H4 (cell line): Measurements from ENCODE around the gene IKBKE. TPM values are rescaled to one million over a fixed set of nuclear protein-coding genes. Genes with fewer than 3 reads are reported as not detected.

ENCODE experiments used
- DNase-seq: peaks from one replicate; pipeline ENCODE4 v3.0.0-alpha.2; 2015; ENCODE audit warnings: low spot score
- total RNA-seq: library from RNA; depleted of rRNA; stranded (reverse); fragments of >200 nt; shearing (Covaris generic); gene quantifications from 2 replicates; pipeline ENCODE4 v1.2.3, GENCODE V29; 2014; rRNA removed

The IKBKE gene
- 5.9 and 12.1 TPM in 2 replicates for total RNA-seq

DNA sequence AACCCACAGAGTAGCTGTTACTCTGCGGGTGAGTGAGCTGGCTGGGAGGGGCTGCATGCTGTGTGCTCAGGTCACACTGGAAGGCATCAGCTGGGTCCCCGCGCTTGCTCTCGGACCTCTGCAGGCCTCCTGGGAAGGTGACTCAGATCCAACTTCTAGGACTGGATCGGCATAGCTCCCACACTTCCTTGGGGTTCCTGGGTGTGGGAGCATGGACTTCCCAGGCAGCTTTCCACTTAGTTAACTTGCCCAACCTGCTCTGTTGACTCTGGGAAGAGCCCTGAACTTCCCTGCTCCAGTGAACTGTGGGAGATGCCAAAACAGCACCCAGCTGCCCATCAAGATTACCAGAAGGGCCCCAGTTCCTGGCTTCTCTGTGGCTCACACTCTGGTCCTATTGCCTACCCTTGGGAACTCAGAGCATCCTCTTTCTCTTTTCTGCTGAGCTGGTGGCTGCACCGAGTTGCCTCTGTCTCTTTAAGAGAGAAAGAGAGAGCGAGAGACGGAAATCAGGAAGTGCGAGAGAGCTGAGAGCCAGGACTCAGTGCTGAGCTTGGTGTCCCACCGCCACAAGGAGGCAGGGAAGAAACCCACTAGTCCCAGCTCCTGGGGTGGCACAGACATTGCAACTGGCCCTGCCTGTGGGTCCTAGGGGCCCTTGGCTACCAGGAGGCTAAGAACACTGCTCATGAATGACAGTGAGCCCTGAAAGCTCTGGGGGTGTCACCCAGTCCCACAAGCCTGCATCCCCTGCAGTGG lies at the start of gene IKBKE:
TSS of gene IKBKE (plus strand) at position 544 of the 759 bp plus-strand sequence. CDS start 2,752 bp downstream, outside the sequence.
- DNase-seq, result peak; percentile 74

DNA sequence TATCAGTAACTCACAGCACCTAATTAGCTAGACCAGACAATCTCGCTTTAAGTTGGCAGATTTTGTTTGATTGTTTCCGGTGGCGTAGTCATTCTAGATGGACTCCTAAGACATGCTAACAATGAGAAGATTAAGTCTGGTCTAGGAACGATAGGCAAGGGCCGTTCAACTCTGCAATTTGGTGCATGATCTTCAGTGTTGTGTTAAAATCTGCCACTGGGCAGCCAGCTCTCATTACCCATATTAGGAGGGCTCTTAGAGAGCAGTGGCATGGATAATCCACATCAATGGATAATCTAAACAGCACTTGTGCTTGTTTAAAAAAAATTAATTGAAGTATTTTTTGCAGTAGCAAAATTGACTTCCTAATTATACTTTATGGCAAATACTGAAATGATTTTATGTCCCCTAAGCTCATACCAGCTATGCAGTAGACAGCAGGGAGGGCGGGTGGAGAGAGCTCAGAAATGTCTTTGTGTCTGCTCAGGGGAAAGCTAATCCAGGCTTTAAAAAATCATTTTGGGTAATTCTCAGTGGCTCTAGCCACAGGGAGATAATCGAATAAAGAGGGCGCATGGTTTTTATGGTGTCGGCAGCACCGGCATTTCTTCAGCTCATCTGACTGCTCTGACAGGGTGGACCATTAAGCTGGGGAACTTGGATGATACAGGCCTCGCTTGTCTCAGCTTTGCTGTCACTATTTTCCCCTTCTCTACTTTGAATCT lies 48.5 kb upstream of the IKBKE start:
- DNase-seq, result no peak

DNA sequence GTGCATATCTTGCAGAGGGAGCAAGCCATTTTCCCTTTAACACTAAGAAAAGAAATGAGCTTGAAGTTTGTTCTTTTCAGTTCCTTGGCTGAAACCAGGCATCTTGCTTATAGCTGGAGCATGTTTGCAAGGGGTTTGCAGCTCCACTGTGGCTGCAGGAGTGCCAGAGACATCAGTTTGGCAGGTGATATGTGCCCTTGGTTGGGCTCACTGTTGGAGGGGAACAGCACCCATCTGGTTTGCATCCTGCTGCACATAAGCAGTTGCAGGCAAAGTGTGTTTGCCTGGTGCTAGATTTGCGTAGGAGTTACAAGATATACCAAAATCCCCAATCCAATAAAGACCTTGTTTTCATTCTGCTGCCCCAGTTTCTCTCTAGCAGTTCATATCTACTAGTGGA lies 47.8 kb upstream of the IKBKE start:
- no peak for DNase-seq

DNA sequence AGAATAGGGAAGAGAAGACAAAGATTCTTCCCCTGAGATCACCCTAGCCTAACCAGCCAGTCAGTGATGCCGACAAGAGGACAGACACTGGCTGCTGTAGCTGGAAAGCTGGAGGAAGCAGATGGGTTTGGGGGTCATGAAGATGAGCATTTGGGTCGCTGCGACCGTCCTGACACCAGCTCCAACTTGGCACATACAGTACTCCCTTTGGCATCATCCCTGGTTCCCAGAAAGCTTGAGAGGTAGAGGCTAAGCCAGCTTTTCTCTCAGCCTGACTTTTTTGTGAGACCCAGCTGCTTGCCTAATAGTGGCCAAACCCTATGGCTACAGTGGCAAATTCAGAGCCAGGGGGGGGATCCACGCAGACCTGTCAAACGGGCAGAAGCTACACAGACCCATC lies 43.0 kb upstream of the IKBKE start:
- DNase-seq, result no peak

DNA sequence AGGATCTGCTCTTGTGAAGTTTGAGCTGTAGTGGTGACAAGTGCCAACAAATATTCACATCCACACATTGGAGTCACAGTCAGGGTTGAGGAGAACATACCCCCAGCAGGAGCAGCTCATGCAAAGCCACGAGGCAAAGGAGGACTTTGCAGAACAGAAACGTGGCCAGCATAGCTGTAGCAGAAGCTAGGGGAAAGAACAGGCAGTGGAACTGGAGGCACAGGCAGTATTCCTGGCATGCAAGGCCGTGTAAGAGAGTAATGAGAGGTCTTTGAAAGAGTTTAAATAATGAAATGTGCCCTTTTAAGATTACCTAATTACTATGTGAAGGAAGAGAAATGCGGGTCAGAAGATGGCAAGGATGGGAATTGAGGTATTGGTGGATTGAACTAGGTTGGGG lies 40.9 kb upstream of the IKBKE start:
- DNase-seq, result no peak

DNA sequence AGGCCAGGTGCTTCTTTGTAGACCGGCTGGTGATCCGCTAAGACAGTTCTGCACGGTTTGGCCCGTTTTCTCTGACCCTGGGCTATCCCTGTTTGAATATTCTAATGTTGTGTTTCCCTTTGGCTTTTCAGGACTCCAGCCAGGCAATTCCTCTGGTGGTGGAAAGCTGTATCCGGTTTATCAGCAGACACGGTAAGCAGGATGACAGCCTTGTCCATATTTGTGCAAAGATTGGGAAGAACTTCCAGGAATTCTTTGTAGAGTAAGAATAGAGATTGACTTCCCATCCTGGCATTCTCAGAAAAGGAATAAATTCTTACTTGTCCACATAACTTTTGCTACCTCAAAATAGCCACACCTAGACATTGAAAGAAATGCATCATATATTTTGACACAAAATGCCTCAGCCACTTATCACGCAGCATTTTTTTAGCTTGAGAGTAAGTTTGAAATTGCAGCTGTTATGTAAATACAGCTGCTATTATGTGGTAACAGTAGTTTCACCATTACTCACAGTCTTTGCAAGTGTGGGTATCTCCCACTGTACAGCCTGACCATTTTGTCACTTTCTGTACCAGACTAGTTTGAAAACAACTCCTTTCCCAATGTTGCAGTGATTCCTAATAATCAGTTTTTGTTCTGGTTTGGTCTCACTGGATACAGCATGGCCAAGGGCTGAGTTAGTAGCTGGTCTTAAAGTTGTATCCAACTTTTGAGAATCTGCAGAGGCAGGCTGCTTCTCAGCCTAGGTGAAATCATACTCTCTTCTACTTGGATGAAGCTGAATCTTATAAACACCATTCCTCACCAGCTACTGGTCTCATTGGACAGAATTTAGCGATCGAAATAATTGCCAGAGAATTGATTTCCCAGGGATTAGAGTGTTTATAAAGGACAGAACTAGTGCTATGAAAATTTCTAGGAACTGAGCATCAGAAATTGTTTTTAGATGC lies 40.0 kb upstream of the IKBKE start:
- peak; percentile 38 for DNase-seq

DNA sequence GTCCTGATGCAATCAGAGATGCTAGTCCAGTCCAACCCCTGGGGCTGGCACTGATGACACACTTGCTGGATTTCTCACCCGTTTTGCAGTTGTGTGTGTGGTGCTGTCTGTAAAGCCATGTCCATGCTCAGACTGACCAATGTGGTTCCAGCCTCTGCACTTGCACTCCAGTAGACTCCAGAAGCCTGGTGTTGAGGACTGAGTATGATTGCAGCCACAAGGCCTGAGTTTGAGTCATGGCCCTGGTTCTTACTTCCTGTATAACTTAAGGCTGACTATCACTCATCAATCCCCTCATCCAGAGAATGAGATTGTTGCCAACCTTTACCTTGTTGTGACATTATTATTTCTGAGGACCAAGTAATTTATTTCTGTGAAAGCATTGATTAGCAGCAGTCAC lies 34.8 kb upstream of the IKBKE start:
- DNase-seq, result no peak

DNA sequence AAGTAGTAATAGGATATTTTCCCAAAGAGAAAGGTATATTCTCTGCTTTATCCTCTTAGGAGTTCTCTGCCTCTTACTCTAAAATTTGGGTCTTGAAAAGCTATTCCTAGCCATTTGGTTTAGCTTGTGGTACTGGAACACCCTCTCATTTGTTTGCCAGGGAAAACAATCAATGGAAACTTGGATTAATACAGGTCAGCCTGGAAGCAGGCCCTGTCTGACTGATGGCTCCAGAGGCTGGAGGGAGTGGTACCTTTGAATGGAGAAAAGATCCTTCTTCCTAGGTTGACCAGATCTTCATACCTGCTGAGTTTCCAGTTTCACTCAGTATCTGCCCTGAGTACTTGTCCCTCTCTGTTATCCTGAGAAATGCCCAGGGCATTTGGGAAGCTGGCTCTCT lies 31.7 kb upstream of the IKBKE start:
- DNase-seq, result no peak

DNA sequence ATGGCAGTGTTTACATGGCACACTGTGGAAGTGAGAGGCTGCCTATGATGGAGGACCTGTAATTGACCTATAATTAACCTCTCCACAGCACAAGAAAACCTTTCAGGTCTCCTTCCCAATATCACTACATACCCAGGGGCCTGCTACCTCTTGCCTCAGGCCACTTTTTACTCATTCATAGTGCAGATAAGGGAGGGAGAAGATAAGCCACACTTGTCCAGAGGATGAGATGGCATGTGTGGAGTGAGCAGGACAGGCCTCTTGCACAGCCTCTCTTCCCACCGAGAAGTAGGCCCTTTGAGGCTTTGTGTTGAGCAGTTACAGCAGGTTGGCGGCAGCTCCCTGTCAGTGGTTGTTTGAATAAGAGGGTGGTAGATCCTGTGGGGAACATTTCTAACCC lies 31.1 kb upstream of the IKBKE start:
- DNase-seq, result no peak

DNA sequence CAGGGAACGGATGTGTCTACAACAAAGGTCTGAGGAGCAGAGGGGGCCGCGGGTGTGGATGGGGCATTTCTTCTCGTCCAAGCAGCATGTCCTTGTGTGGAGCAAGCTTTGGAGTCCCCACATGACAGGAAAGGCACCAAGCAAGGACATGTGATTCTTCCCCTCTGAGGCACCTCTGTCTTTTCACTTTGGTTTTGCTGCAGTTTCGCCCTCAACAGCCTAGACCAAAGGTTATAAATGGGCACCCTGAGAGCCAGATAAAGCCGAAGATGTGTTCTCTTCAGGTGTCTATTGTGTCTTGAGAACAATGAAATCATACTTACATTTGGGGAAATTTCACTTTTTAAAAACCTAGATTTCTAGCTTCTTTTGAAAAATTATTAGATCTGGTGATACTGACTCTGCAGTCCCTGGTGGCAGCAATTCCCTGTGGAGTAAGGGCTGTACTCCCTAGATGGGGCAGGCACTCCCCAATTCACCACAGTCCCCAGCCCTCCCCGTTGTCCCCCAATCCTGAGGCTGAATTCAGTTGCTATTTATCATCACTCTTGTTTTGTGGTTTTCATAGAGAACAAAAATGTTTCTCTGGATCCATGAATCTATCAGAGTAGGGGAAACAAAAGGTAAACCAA lies 28.8 kb upstream of the IKBKE start:
- no peak for DNase-seq

DNA sequence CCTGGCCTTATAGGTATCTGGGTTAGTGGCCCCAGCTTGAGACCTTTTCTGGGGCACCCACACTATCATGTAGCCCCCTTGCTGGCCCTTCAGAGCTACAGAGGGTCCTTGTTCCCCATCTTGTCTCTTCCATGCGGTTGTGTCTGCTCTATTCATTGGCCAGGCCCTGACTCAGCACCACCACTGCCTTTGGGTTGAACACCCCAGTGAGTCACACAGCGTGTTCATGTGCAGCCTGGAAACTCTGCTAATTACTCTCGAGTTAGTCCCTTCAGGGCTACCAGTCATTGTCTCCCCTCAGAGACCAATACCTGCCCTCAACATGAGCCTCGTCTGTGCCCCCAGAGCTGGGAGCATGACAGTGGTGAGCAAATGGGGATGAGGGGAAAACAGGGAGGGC lies 28.2 kb upstream of the IKBKE start:
- DNase-seq, result no peak

DNA sequence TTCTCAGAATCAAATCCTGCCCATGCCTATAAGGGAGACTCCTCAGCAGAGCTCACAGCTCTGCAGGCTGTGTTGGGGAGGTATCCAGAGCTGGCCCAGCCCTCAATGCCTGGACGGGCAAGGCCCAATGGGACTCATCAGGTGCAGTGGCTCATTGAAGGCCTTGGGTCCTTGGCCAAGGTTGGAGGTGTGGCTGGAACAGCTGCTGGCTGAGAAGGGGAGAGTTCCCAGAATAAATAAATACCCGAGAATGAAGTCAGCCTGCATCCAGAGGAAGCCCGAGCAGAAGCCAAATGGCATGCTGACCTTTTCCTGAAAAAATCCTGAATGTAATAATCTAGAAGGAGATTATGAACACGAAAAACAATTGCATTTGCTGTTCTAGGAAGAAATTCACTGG lies 25.2 kb upstream of the IKBKE start:
- no peak for DNase-seq

DNA sequence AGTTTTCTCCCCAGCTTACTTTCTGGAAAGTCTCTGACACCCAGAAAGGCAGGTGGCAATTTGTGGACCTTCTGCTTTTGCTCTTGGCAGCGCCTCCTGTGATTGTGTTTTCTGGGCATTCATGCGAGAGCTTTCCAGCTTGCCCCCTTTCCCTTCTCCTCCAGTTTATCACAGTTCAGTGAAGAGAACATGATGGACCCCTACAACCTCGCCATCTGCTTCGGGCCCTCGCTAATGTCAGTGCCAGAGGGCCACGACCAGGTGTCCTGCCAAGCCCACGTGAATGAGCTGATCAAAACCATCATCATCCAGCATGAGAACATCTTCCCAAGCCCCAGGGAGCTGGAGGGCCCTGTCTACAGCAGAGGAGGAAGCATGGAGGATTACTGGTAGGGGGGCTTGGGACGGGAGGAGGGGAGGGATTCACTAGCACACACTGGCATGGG lies 24.3 kb upstream of the IKBKE start:
- DNase-seq, result no peak

DNA sequence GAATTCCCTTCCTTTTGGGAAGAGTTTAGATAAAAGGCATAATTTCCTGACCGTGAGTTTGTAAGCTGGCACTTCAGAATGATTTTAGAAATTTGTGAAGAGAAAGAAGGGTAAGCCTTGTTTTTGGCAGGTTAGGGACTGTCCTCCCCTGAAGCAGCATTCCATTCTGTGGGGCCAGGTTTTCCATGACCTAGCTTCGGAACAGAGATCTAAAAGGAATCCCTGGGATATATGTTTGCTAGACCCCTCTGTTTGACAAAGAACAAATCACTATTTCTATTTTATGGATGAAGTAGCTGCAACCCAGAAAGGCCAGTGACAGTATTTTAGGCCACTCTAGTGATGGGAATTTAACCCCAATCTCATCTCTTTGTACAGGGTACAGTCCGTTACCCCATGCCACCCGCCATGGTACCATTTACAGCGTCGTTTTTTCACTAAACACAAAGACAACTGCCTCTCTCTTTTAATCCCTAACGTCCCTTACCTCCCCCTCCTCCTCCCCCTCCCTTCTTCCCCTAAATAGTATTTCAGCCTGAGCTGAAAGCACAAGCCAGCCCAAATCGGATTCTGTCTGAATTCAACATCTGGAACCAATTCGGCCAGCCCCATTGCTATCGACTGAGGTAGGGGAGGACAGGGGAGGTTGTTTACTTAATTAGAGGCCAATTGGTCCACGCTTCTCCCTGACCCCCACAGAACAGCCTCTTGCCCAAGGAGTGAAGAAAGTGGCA lies 23.4 kb upstream of the IKBKE start:
- no peak for DNase-seq

DNA sequence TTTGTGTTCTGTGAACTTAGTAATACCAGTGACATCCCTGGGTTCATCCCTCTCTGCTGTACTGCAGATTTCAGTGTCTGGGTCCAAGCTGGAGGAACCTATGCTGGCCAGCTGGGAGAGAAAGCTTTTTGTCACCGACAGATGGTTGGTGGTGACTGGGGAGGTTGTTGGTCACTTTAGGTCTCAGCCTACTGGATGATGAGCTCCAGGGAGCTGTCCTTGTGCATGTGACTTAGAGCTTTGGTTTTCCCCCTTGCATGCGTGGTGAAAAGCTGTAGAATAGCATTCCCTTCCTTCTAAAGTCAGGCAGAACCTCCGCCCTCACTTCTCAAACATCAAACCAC lies 22.9 kb upstream of the IKBKE start:
- no peak for DNase-seq

DNA sequence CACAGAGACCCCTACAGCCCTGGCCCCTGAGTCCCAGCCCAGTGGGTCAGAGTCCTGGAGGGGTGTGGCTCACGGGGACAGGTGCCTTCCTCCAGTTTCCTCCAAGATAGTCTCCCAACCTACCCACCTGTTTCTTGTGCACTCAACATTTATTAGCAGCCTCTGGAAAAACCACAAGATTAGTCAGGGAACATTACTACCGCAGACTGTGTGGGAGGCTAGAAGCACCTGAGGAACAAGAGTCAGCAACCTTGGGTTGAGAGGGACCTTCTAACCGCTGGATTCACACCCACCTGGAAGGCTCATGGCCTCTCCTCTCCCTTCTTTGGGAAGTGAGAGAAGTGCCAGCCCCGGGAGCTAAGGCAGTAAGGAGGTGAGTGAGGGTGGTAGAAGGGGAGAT lies 22.5 kb upstream of the IKBKE start:
- DNase-seq, result no peak

DNA sequence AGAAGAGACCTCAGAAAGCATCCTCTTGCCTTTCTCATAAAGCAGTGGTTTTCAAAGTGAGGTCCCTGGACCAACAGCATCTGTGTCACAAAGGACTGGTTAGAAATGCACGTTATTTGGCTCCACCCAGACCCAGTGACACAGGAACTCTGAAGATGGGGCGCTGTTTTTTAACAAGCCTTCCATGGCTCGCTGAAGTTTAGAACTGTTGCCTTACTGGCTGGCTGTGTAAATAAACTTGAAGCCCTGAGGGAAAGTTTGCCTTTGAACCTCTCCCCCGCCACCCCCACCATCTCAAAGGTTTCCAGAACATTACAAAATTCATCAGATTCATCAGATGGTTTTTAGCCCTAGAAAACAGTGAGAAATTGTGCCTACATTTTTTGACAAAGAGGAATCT lies 21.8 kb upstream of the IKBKE start:
- no peak for DNase-seq

DNA sequence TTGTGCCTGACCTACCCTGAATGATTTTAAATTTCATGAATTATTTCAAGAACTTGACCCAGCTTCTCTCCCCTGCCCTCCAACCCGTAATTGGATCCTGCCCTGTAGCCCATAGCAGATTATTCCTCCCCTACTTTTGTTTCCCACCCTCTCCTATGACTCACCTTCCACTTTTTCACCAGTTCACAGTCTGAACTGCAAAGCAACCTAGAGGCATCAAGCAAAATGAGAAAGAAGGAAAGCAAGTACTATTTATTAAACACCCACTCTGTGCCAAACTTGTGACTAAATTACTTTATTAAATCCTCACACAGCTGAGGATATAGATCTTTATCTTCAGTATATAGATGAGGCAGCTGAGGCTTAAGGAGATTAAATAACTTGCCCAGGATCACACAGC lies 20.7 kb upstream of the IKBKE start:
- no peak for DNase-seq

DNA sequence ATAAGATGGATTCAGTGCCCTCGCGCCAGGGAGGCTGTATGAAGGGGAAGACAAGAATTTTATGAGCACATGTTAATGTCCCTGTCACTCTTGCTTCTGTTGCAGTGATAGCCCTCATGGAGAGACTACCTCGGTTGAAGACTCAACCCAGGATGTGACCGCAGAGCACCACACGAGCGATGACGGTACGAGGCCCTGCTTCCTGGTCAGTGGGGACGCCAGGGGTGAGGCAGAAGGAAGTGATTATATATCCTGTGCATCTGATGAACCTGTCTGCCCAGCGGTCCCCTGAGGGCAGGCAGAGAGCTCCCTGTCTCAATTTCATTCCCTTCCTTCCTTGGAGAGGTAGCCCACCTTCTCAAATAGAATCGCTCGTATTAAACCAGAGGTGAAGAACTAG lies 20.0 kb upstream of the IKBKE start:
- DNase-seq, result no peak

DNA sequence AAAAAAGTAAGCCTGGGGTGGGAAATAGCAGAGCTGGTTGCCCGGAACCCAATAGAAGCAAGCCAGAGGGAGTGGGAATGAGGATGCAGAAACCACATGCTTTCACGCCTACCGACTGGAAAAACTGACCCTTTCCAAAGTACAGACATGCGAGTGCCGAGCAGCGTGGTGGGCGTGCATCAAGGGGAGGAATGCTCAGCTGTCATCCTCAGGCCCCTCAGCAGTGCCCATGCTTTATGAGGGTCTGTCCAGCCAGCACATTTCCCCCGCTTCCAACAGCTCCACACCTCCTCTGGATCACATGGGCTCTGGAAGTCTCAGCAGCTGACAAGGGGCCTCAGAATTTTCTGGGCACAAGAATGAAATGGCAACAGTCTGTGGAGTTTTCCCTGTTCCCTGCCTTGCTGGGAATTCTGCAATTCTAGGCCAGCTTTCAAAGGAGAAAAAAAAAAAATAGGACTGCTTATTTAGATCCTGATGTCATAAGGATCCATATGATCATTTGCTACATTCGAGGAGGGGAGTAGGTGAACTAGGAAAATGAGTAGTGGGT lies 19.1 kb upstream of the IKBKE start:
- no peak for DNase-seq

DNA sequence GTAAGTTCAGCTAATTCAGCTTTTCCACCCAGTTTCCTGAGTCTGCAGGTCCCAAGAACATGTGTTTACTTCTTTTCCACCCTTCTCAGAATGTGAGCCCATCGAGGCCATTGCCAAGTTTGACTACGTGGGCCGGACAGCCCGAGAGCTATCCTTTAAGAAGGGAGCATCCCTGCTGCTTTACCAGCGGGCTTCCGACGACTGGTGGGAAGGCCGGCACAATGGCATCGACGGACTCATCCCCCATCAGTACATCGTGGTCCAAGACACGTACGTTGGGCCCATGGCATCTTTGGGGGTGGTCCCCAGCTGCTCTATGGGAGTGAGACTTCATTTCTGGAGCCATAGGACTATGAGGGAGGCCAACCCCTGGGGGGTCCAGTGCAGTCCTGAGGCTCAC lies 17.2 kb upstream of the IKBKE start:
- DNase-seq, result no peak
